ENCODE data around the gene MTX1.

GRCh38 chr1:155253797-155254196 lies 45.3 kb downstream of the MTX1 start:
- TF ChIP-seq EZH2phosphoT487 (IDR thresholded peaks at IDR 0.05; ENCODE audit: borderline replicate concordance, low read depth, low read length) (no peak), CTCF (conservative IDR thresholded peaks at IDR 0.05; ENCODE audit: low read length) (no peak)

All from OCI-LY7 (cell line).